Measurements from ENCODE around the gene RSPH9.

DNA sequence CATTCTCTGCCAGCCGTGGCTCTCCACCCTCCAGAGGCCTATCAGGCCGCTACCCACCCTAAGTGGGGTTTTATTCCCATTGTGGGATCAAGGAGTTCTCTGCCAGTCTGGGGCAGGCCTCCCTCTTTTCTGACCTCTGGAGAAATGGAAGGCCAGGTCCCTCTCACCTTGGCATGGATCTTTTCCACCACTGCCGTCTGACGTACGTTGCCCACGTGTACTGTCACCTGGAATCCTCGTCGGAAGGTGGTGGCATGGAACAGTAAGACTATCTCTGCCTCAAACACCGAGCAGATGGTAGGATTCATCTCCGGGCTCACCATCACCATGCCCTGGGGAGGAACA lies 23.0 kb upstream of the RSPH9 start:
- no peak for TF ChIP-seq POLR2A (IDR thresholded peaks at IDR 0.05)
- TF ChIP-seq, protein P1, sequence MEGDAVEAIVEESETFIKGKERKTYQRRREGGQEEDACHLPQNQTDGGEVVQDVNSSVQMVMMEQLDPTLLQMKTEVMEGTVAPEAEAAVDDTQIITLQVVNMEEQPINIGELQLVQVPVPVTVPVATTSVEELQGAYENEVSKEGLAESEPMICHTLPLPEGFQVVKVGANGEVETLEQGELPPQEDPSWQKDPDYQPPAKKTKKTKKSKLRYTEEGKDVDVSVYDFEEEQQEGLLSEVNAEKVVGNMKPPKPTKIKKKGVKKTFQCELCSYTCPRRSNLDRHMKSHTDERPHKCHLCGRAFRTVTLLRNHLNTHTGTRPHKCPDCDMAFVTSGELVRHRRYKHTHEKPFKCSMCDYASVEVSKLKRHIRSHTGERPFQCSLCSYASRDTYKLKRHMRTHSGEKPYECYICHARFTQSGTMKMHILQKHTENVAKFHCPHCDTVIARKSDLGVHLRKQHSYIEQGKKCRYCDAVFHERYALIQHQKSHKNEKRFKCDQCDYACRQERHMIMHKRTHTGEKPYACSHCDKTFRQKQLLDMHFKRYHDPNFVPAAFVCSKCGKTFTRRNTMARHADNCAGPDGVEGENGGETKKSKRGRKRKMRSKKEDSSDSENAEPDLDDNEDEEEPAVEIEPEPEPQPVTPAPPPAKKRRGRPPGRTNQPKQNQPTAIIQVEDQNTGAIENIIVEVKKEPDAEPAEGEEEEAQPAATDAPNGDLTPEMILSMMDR (IDR thresholded peaks at IDR 0.05): no peak
